ENCODE data around the gene SPATA31C1. TPM values are rescaled to one million over a fixed set of nuclear protein-coding genes. Genes with fewer than 3 reads are reported as not detected.

SPATA31C1 gene
- total and polyA plus RNA-seq, 12 donors, result not detected

DNA sequence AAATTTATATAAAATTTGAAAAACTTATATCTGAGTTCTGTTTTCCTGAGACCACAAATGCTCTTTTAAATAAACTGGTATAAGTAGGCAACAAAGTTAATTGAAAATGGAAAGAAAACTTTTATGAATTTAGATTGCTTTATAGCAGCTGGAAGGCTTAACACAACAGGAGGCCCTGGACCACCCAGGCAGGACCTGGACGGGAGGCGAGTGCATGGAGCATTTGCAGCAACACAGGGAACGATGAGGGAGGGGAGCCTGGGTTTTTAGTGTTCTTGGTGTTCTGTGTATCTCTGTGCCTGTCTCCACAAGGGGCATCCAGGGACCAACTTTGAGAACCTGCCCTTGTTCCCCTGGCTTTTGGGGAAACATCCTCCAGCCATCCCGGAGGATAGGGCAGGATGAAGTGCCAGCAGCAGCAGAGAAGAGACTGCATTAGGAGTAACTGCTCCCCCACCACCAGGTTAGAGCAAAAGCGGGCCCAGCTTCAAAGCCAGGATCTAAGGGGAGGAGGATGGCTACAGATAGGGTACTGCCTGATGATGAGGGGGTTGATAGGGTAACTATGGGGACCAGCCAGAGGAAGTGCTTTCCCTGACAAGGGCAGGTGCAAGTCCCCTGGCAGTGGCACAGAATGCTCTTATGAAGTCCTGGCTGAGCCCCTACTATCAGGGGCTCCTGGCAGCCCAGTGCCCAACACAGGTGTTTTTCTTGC is 41.8 kb upstream of the SPATA31C1 start:
- peaks cover 0 to 10% (median 0%) of the 10 kb centered on the region in 11 donors for H3K9me3 ChIP-seq
- H3K36me3 ChIP-seq, result no peaks in the 10 kb centered on the region
- ATAC-seq, result no peak
- peaks cover 0 to 11% (median 0%) of the 10 kb centered on the region in 7 donors for H3K27me3 ChIP-seq
- H3K4me3 ChIP-seq, result no peak overlapping the region
- intact Hi-C loops (cut with DNase I), result no loop called here
- DNase-seq, result no peak
- TF ChIP-seq CTCF (IDR thresholded peaks at IDR 0.05), result no peak
- H3K27ac ChIP-seq, result no peak overlapping the region
- H3K4me1 ChIP-seq, result no peaks in the 10 kb centered on the region
- 62 to 75% methylated on average over 5 of the region's 5 CpGs for WGBS, 2 donors

- H3K4me1 ChIP-seq, result no peaks in the 10 kb centered on the region
- intact Hi-C loops (cut with DNase I), result no loop called here
- DNase-seq (no peak), ATAC-seq (no peak)
- H3K4me3 ChIP-seq, result no peak overlapping the region
- H3K27ac ChIP-seq, result no peak overlapping the region
- 76 to 83% methylated on average over 5 of the region's 5 CpGs for WGBS, 2 donors
- TF ChIP-seq CTCF (IDR thresholded peaks at IDR 0.05), result no peak
- peaks cover 0 to 10% (median 0%) of the 10 kb centered on the region in 11 donors for H3K9me3 ChIP-seq
- peaks cover 0 to 11% (median 0%) of the 10 kb centered on the region in 7 donors for H3K27me3 ChIP-seq
- no peaks in the 10 kb centered on the region for H3K36me3 ChIP-seq
Measured at GRCh38 chr9:87876708-87877107, 41.1 kb upstream of the SPATA31C1 start.

DNA sequence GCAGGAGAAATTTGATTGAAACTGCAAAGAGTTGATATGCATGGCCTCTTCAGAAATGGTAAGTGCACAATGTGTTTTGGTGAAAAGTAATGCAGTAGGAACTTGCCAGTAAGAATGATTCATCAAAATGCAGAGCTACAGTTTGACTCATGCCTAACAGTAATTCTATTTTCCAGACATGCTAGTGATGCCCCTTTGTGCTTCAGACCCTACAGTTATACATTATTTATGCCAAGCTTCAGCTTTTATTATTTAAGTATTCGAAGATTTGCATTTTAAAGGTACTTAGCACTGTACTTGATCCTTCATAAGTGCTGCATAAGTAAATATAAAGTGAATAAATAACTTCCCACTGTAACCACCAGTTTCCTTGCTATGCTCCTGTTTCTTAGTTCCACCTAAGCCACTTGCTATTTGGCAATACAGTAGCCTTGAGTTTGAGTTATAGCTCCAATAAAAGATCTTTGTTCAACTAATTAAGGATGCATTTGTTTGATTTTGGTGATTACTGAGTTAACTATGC is 38.7 kb upstream of the SPATA31C1 start:
- no peak overlapping the region for H3K4me3 ChIP-seq
- intact Hi-C loops (cut with DNase I), result no loop called here
- H3K36me3 ChIP-seq, result no peaks in the 10 kb centered on the region
- H3K27ac ChIP-seq, result no peak overlapping the region
- no peak for ATAC-seq
- no peaks in the 10 kb centered on the region for H3K4me1 ChIP-seq
- 84 to 86% methylated on average over 1 of the region's 1 CpG for WGBS, 2 donors
- no peak for DNase-seq
- peaks cover 0 to 10% (median 0%) of the 10 kb centered on the region in 11 donors for H3K9me3 ChIP-seq
- no peak for TF ChIP-seq CTCF (IDR thresholded peaks at IDR 0.05)
- H3K27me3 ChIP-seq, result peaks cover 0 to 8% (median 2%) of the 10 kb centered on the region in 7 donors

DNA sequence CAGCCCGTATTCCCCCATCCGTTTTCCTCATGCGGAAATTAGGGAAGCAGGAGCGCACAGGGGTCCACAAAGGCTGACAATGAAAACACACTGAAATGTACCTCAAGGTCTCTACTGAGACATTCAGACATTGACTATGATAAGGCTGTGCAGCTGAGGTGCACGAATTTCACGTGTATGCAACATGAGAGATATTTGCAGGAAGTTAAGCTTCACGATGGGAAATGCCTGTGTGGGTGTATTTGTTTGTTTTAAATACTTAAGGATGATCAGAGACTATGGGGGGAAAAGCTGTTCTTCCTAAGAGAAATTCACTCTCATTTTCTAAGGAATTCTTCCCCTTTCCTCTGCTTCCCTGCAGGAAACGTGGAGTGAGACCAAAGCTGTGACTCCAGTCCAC is 37.6 kb upstream of the SPATA31C1 start:
- peaks cover 0 to 17% (median 0%) of the 10 kb centered on the region in 7 donors for H3K27me3 ChIP-seq
- TF ChIP-seq CTCF (IDR thresholded peaks at IDR 0.05), result no peak
- intact Hi-C loops (cut with DNase I), result no loop called here
- WGBS, 2 donors, result 48 to 64% methylated on average over 8 of the region's 8 CpGs
- ATAC-seq, result no peak
- H3K27ac ChIP-seq, result no peak overlapping the region
- no peaks in the 10 kb centered on the region for H3K36me3 ChIP-seq
- H3K4me1 ChIP-seq, result no peaks in the 10 kb centered on the region
- peaks cover 0 to 10% (median 0%) of the 10 kb centered on the region in 11 donors for H3K9me3 ChIP-seq
- DNase-seq, result no peak
- H3K4me3 ChIP-seq, result no peak overlapping the region
